ENCODE measurements around the gene C1RL.

The C1RL gene

GRCh38 chr12:7146906-7147305, 37.9 kb upstream of the C1RL start:
- H3K4me3 ChIP-seq (ENCODE audit: low read depth, low read length): no peak overlapping the region
- H3K9me3 ChIP-seq (ENCODE audit: control insufficient read depth, insufficient read depth, low read length): no peaks in the 10 kb centered on the region
- H3K36me3 ChIP-seq (ENCODE audit: control insufficient read depth, insufficient read depth, low read length): peaks cover 23% of the 10 kb centered on the region
- no peaks in the 10 kb centered on the region for H3K27me3 ChIP-seq (ENCODE audit: control insufficient read depth, insufficient read depth, low read length)
- no peak overlapping the region for H3K27ac ChIP-seq (ENCODE audit: low read depth, low read length)
- H3K9ac ChIP-seq (ENCODE audit: low read depth, low read length): no peak overlapping the region
- H3K4me1 ChIP-seq (ENCODE audit: control insufficient read depth, insufficient read depth, low read length): no peaks in the 10 kb centered on the region

- no peaks in the 10 kb centered on the region for H3K9me3 ChIP-seq (ENCODE audit: control insufficient read depth, insufficient read depth, low read length)
- H3K4me1 ChIP-seq (ENCODE audit: control insufficient read depth, insufficient read depth, low read length): no peaks in the 10 kb centered on the region
- no peaks in the 10 kb centered on the region for H3K27me3 ChIP-seq (ENCODE audit: control insufficient read depth, insufficient read depth, low read length)
- H3K36me3 ChIP-seq (ENCODE audit: control insufficient read depth, insufficient read depth, low read length): peaks cover 21% of the 10 kb centered on the region
- no peak overlapping the region for H3K4me3 ChIP-seq (ENCODE audit: low read depth, low read length)
- no peak overlapping the region for H3K9ac ChIP-seq (ENCODE audit: low read depth, low read length)
- no peak overlapping the region for H3K27ac ChIP-seq (ENCODE audit: low read depth, low read length)
These were observed 37.2 kb upstream of the C1RL start for GRCh38 chr12:7146228-7146627.

- Histone ChIP-seq H3K4me3 (ENCODE audit: low read depth, low read length) (no peak overlapping the region), H3K4me1 (ENCODE audit: control insufficient read depth, insufficient read depth, low read length) (no peaks in the 10 kb centered on the region), H3K36me3 (ENCODE audit: control insufficient read depth, insufficient read depth, low read length) (peaks cover 17% of the 10 kb centered on the region; the same call in 1 of the 2 replicates), H3K9me3 (ENCODE audit: control insufficient read depth, insufficient read depth, low read length) (no peaks in the 10 kb centered on the region), H3K27me3 (ENCODE audit: control insufficient read depth, insufficient read depth, low read length) (no peaks in the 10 kb centered on the region), H3K9ac (ENCODE audit: low read depth, low read length) (no peak overlapping the region), H3K27ac (ENCODE audit: low read depth, low read length) (no peak overlapping the region)
These were observed 36.7 kb upstream of the C1RL start for GRCh38 chr12:7145671-7146070.

- H3K27ac ChIP-seq (ENCODE audit: low read depth, low read length): no peak overlapping the region
- no peaks in the 10 kb centered on the region for H3K9me3 ChIP-seq (ENCODE audit: control insufficient read depth, insufficient read depth, low read length)
- no peak overlapping the region for H3K4me3 ChIP-seq (ENCODE audit: low read depth, low read length)
- H3K36me3 ChIP-seq (ENCODE audit: control insufficient read depth, insufficient read depth, low read length): peaks cover 16% of the 10 kb centered on the region; the same call in 1 of the 2 replicates
- H3K9ac ChIP-seq (ENCODE audit: low read depth, low read length): no peak overlapping the region
- no peaks in the 10 kb centered on the region for H3K4me1 ChIP-seq (ENCODE audit: control insufficient read depth, insufficient read depth, low read length)
- H3K27me3 ChIP-seq (ENCODE audit: control insufficient read depth, insufficient read depth, low read length): no peaks in the 10 kb centered on the region
These were observed 35.6 kb upstream of the C1RL start for GRCh38 chr12:7144414-7145120.

GRCh38 chr12:7143564-7143963, 34.5 kb upstream of the C1RL start:
- H3K36me3 ChIP-seq (ENCODE audit: control insufficient read depth, insufficient read depth, low read length): peaks cover 10% of the 10 kb centered on the region; the same call in 1 of the 2 replicates
- H3K4me1 ChIP-seq (ENCODE audit: control insufficient read depth, insufficient read depth, low read length): no peaks in the 10 kb centered on the region
- H3K4me3 ChIP-seq (ENCODE audit: low read depth, low read length): no peak overlapping the region
- H3K9ac ChIP-seq (ENCODE audit: low read depth, low read length): no peak overlapping the region
- H3K9me3 ChIP-seq (ENCODE audit: control insufficient read depth, insufficient read depth, low read length): no peaks in the 10 kb centered on the region
- no peaks in the 10 kb centered on the region for H3K27me3 ChIP-seq (ENCODE audit: control insufficient read depth, insufficient read depth, low read length)
- no peak overlapping the region for H3K27ac ChIP-seq (ENCODE audit: low read depth, low read length)

- Histone ChIP-seq H3K4me1 (ENCODE audit: control insufficient read depth, insufficient read depth, low read length) (no peaks in the 10 kb centered on the region), H3K27me3 (ENCODE audit: control insufficient read depth, insufficient read depth, low read length) (no peaks in the 10 kb centered on the region), H3K27ac (ENCODE audit: low read depth, low read length) (no peak overlapping the region), H3K4me3 (ENCODE audit: low read depth, low read length) (no peak overlapping the region), H3K9me3 (ENCODE audit: control insufficient read depth, insufficient read depth, low read length) (no peaks in the 10 kb centered on the region), H3K36me3 (ENCODE audit: control insufficient read depth, insufficient read depth, low read length) (peaks cover 10% of the 10 kb centered on the region; the same call in 1 of the 2 replicates), H3K9ac (ENCODE audit: low read depth, low read length) (no peak overlapping the region)
These were observed 33.9 kb upstream of the C1RL start for GRCh38 chr12:7142809-7143465.

GRCh38 chr12:7142056-7142644, 33.1 kb upstream of the C1RL start:
- H3K4me3 ChIP-seq (ENCODE audit: low read depth, low read length): no peak overlapping the region
- no peaks in the 10 kb centered on the region for H3K4me1 ChIP-seq (ENCODE audit: control insufficient read depth, insufficient read depth, low read length)
- H3K9ac ChIP-seq (ENCODE audit: low read depth, low read length): no peak overlapping the region
- H3K27ac ChIP-seq (ENCODE audit: low read depth, low read length): no peak overlapping the region
- peaks cover 13% of the 10 kb centered on the region; the same call in 1 of the 2 replicates for H3K36me3 ChIP-seq (ENCODE audit: control insufficient read depth, insufficient read depth, low read length)
- no peaks in the 10 kb centered on the region for H3K27me3 ChIP-seq (ENCODE audit: control insufficient read depth, insufficient read depth, low read length)
- H3K9me3 ChIP-seq (ENCODE audit: control insufficient read depth, insufficient read depth, low read length): no peaks in the 10 kb centered on the region

GRCh38 chr12:7141351-7142005, 32.5 kb upstream of the C1RL start:
- H3K27me3 ChIP-seq (ENCODE audit: control insufficient read depth, insufficient read depth, low read length): no peaks in the 10 kb centered on the region
- no peaks in the 10 kb centered on the region for H3K4me1 ChIP-seq (ENCODE audit: control insufficient read depth, insufficient read depth, low read length)
- H3K4me3 ChIP-seq (ENCODE audit: low read depth, low read length): no peak overlapping the region
- no peak overlapping the region for H3K27ac ChIP-seq (ENCODE audit: low read depth, low read length)
- H3K9me3 ChIP-seq (ENCODE audit: control insufficient read depth, insufficient read depth, low read length): no peaks in the 10 kb centered on the region
- peaks cover 20% of the 10 kb centered on the region for H3K36me3 ChIP-seq (ENCODE audit: control insufficient read depth, insufficient read depth, low read length)
- H3K9ac ChIP-seq (ENCODE audit: low read depth, low read length): no peak overlapping the region

GRCh38 chr12:7139200-7139599, 30.2 kb upstream of the C1RL start:
- no peaks in the 10 kb centered on the region for H3K4me1 ChIP-seq (ENCODE audit: control insufficient read depth, insufficient read depth, low read length)
- H3K9ac ChIP-seq (ENCODE audit: low read depth, low read length): no peak overlapping the region
- H3K36me3 ChIP-seq (ENCODE audit: control insufficient read depth, insufficient read depth, low read length): peaks cover 32% of the 10 kb centered on the region
- H3K27me3 ChIP-seq (ENCODE audit: control insufficient read depth, insufficient read depth, low read length): no peaks in the 10 kb centered on the region
- no peak overlapping the region for H3K4me3 ChIP-seq (ENCODE audit: low read depth, low read length)
- H3K9me3 ChIP-seq (ENCODE audit: control insufficient read depth, insufficient read depth, low read length): no peaks in the 10 kb centered on the region
- no peak overlapping the region for H3K27ac ChIP-seq (ENCODE audit: low read depth, low read length)

- Histone ChIP-seq H3K36me3 (ENCODE audit: control insufficient read depth, insufficient read depth, low read length) (peaks cover 24% of the 10 kb centered on the region), H3K27ac (ENCODE audit: low read depth, low read length) (no peak overlapping the region)
These were observed 28.9 kb upstream of the C1RL start for GRCh38 chr12:7137908-7138307.

GRCh38 chr12:7136676-7137075, 27.7 kb upstream of the C1RL start:
- H3K36me3 ChIP-seq (ENCODE audit: control insufficient read depth, insufficient read depth, low read length): peaks cover 22% of the 10 kb centered on the region
- no peaks in the 10 kb centered on the region for H3K4me1 ChIP-seq (ENCODE audit: control insufficient read depth, insufficient read depth, low read length)
- H3K27ac ChIP-seq (ENCODE audit: low read depth, low read length): no peak overlapping the region
- H3K9ac ChIP-seq (ENCODE audit: low read depth, low read length): no peak overlapping the region
- no peak overlapping the region for H3K4me3 ChIP-seq (ENCODE audit: low read depth, low read length)
- no peaks in the 10 kb centered on the region for H3K9me3 ChIP-seq (ENCODE audit: control insufficient read depth, insufficient read depth, low read length)
- H3K27me3 ChIP-seq (ENCODE audit: control insufficient read depth, insufficient read depth, low read length): 0 out of 2 replicates have a peak, but pooled peaks cover 4% of the 10 kb centered on the region

More at GRCh38 chr12:7137908-7138307, 28.9 kb upstream of the C1RL start:
- Histone ChIP-seq H3K9me3 (ENCODE audit: control insufficient read depth, insufficient read depth, low read length) (no peaks in the 10 kb centered on the region), H3K4me3 (ENCODE audit: low read depth, low read length) (no peak overlapping the region), H3K4me1 (ENCODE audit: control insufficient read depth, insufficient read depth, low read length) (no peaks in the 10 kb centered on the region), H3K9ac (ENCODE audit: low read depth, low read length) (no peak overlapping the region), H3K27me3 (ENCODE audit: control insufficient read depth, insufficient read depth, low read length) (no peaks in the 10 kb centered on the region)

Data from HUES48 (cell line).